ENCODE results near the gene MAB21L4.

- TF ChIP-seq CTCF (IDR thresholded peaks at IDR 0.05 in 4 of 5, conservative IDR thresholded peaks at IDR 0.05 in 1 of 5) (no peak), POLR2A (IDR thresholded peaks at IDR 0.05) (no peak)
These were observed 1.1 kb upstream of the MAB21L4 start for GRCh38 chr2:240896871-240897692.

Data from gastrocnemius medialis (tissue), 4 donors.